ENCODE results near the gene DMRTC2. TPM values are rescaled to one million over a fixed set of nuclear protein-coding genes. Genes with fewer than 3 reads are reported as not detected.

The DMRTC2 gene
- total RNA-seq, 2 donors from 2014 or later, result not detected

GRCh38 chr19:41868120-41868988, 23.5 kb downstream of the DMRTC2 start:
- no peak for DNase-seq (ENCODE audit: low spot score)
- Histone ChIP-seq H3K9me3 (no peaks in the 10 kb centered on the region), H3K27ac (no peak overlapping the region), H3K36me3 (peaks cover 88% of the 10 kb centered on the region), H3K4me1 (peaks cover 0 to 14% of the 10 kb centered on the region in 2 donors), H3K27me3 (no peaks in the 10 kb centered on the region), H3K4me3 (no peak overlapping the region)
- TF ChIP-seq, protein P1, sequence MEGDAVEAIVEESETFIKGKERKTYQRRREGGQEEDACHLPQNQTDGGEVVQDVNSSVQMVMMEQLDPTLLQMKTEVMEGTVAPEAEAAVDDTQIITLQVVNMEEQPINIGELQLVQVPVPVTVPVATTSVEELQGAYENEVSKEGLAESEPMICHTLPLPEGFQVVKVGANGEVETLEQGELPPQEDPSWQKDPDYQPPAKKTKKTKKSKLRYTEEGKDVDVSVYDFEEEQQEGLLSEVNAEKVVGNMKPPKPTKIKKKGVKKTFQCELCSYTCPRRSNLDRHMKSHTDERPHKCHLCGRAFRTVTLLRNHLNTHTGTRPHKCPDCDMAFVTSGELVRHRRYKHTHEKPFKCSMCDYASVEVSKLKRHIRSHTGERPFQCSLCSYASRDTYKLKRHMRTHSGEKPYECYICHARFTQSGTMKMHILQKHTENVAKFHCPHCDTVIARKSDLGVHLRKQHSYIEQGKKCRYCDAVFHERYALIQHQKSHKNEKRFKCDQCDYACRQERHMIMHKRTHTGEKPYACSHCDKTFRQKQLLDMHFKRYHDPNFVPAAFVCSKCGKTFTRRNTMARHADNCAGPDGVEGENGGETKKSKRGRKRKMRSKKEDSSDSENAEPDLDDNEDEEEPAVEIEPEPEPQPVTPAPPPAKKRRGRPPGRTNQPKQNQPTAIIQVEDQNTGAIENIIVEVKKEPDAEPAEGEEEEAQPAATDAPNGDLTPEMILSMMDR (IDR thresholded peaks at IDR 0.05), result no peak

DNA sequence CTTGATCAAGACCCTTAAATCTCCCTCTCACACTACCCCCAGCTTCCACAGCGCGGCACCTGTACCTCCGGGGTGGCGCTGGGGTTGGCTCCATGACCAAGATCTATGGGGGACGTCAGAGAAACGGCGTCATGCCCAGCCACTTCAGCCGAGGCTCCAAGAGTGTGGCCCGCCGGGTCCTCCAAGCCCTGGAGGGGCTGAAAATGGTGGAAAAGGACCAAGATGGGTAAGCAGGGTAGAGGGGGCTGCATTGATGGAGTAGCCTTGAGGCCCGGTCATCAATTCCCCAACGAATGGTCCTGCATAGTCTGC, 24.1 kb downstream of the DMRTC2 start:
- Histone ChIP-seq H3K27ac (no peak overlapping the region), H3K9me3 (no peaks in the 10 kb centered on the region), H3K4me1 (peaks cover 0 to 12% of the 10 kb centered on the region in 2 donors), H3K27me3 (no peaks in the 10 kb centered on the region), H3K4me3 (no peak overlapping the region), H3K36me3 (peaks cover 83% of the 10 kb centered on the region)
- TF ChIP-seq, protein P1 (IDR thresholded peaks at IDR 0.05), result no peak
- no peak for DNase-seq (ENCODE audit: low spot score)

DNA sequence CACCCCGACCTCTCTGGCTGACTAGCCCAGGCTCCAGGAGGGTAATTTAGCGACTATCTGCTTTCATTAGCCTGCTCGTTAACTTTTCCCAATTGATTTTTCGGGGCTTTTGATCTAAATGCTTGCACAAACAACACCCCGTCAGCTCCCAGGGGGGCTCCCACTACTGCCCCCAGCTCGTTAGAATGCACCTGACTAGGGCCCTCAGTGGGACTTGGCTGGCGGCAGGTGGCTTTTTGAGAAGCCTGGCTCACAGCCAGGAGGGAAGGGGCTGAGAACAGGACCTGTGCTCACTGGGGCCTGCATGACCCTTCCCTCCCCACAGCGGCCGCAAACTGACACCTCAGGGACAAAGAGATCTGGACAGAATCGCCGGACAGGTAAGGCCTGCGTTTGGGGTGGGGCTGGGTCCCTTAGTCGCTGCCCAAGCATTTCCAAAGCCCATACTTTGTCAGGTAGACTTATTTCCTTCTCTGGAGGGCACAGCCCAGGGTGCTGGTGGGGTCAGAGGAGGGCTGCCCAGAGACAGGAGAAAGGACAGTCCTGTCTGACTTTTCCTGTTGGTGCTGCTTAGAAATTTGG, 24.6 kb downstream of the DMRTC2 start:
- Histone ChIP-seq H3K27ac (no peak overlapping the region), H3K4me3 (no peak overlapping the region), H3K36me3 (peaks cover 78% of the 10 kb centered on the region), H3K27me3 (no peaks in the 10 kb centered on the region), H3K4me1 (peaks cover 0 to 12% of the 10 kb centered on the region in 2 donors), H3K9me3 (no peaks in the 10 kb centered on the region)
- no peak for DNase-seq (ENCODE audit: low spot score)
- TF ChIP-seq, protein P1 (IDR thresholded peaks at IDR 0.05), result no peak

GRCh38 chr19:41870401-41870873, 25.6 kb downstream of the DMRTC2 start:
- H3K36me3 ChIP-seq, result peaks cover 68% of the 10 kb centered on the region
- H3K27ac ChIP-seq, result no peak overlapping the region
- H3K4me1 ChIP-seq, result peaks cover 0 to 6% of the 10 kb centered on the region in 2 donors
- TF ChIP-seq, protein P1 (IDR thresholded peaks at IDR 0.05), result no peak
- H3K27me3 ChIP-seq, result no peaks in the 10 kb centered on the region
- H3K4me3 ChIP-seq, result no peak overlapping the region
- H3K9me3 ChIP-seq, result no peaks in the 10 kb centered on the region
- no peak for DNase-seq (ENCODE audit: low spot score)

- no peaks in the 10 kb centered on the region for H3K9me3 ChIP-seq
- DNase-seq (ENCODE audit: low spot score), result no peak
- H3K36me3 ChIP-seq, result peaks cover 57% of the 10 kb centered on the region
- H3K4me1 ChIP-seq, result peaks cover 0 to 6% of the 10 kb centered on the region in 2 donors
- H3K27ac ChIP-seq, result no peak overlapping the region
- no peaks in the 10 kb centered on the region for H3K27me3 ChIP-seq
- no peak overlapping the region for H3K4me3 ChIP-seq
- TF ChIP-seq, protein P1 (IDR thresholded peaks at IDR 0.05), result no peak
Observed at GRCh38 chr19:41871573-41872383, 26.9 kb downstream of the DMRTC2 start.

Data from right atrium auricular region (tissue), 2 donors.